Activated CD8-positive, alpha-beta memory T cell treated with anti-CD3 and anti-CD28 coated beads for 48 hours (primary cell): ENCODE measurements around the gene CEP44.
"Not testable (repeated sequence)": the region's sequence is repeated elsewhere in the genome, so short reads cannot be mapped to it uniquely, and the experiment has no call there.

Source experiments
- DNase-seq, 3 experiments: peaks; one replicate each; pipeline ENCODE4 v3.0.0-alpha.2; 2020; ENCODE audit warnings: low read depth in 2 of 3, low spot score in 2 of 3

CEP44 gene

GRCh38 chr4:174318829-174319764, 35.4 kb downstream of the CEP44 start:
- no peak for DNase-seq

DNA sequence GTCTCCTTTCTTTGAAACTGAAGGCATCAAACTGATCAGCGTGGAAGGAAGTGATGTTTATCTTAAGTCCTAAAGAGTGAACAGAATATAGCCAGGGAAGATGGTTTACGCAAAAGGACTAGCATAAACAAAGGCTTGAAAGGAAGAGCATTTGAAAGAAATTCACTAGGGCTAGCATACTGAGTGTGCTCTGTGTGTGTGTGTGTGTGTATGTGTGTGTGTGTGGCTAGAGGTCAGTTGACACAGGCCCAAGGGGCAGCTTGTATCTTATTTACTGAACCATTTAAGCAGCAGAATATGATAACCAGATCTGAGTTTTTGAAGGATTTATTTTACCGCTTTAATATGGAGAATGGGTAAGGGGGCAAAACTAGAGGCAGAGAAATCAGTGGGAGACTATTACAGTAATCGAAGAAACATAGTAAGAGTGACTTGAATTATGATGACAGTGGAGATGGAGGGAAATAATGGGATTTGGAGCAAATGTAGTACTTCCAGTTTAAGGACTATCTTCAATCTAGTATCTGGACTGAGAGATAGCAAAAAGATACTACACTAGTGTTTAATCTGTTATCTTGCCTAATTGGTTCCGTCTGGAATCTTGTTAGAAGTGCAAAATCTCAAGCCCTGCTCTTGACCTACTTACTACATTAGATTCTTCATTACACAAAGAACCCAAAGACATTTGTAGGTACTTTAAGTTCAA, 36.9 kb downstream of the CEP44 start:
- DNase-seq: no peak

DNA sequence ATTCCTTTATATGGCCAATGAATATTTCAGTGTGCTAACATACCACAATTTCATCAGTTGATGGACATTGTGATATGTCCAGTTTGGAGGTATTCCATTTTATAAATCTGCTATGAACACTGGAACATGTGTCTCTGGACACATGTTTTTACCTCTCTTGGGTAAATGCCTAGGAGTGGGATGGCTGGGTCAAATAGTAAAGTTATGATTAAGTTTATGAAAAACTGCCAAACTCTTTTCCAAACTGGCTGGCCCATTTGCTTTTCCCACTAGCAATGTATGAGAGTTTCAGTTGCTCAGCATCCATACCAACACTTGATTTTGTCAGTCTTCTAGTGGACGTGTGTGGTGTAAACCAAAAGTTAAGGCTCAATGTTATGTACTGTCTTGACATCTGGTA, 40.5 kb downstream of the CEP44 start:
- DNase-seq: no peak

DNA sequence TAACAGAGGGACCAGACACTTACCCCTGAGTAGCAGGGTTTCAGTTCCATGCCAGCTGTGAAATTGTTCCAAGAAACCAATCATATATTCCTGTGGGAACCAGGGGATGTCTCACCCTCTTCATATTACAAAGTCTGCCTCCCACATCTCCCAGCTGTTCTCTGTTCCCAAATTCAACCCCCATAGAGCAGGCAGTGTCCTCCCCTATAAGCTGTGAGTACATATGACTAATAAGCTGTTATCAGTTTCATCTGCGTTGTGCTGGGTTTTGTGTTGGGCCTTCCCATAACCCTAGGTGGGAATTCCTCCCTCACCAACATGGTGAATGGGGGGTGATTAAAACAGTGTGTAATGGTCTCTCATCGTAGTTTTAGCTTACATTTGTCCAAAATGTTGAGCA, 41.0 kb downstream of the CEP44 start:
- no peak for DNase-seq

GRCh38 chr4:174332741-174333493, 49.2 kb downstream of the CEP44 start:
- DNase-seq: no peak

- DNase-seq: no peak
Observed at GRCh38 chr4:174334628-174335027, 50.9 kb downstream of the CEP44 start.

DNA sequence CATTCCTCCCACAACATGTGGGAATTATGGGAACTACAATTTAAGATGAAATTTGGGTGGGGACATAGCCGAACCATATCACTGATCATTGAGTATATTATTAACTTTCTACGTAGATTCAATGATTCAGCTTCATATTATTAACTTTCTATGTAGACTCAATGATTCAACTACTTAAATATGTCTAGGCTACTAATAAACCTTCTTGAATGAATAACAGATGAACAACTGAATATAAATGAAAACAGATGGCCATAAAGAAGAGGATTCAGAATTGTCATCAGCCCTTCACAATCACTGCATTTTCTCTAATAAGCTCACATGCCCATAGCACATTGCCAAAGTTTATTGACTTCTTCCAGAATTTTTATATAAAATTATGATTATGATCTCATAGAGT, 57.0 kb downstream of the CEP44 start:
- DNase-seq: no peak

GRCh38 chr4:174349156-174349555, 65.4 kb downstream of the CEP44 start:
- DNase-seq: no peak

DNA sequence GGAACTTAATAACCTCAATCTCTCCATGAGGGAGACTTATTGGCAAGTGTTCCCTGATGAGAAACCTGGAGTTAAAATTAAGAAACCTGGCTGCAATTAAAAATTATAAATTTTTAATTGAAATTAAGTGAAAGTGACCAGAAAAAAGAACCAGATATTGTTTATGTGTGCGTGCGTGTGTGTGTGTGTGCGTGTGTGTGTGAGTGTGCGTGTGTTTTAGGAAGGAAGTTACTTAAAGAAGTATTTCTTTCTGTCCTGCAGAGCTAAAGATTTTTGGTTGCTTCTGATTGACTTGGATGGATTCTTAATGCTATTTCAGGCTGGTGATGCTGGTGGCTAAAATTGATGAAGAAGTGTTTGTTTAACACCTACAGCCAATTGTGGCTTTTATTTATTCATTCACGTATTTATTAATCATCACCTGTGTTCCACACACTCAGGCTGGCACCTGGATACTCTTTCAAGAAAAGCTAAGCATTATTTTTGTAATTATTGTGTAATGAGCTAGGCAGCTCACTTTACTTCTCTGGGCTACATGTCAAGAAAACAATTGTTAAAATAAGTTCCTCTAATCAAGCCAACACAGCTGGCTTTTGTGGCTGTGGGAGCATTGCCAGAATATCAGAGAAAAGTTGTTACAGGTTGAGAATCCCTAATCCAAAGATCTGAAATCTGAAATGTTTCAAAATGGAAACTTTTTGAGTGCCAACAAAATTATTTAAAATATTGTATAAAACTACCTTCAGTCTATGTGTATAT, 68.5 kb downstream of the CEP44 start:
- DNase-seq: no peak

- no peak for DNase-seq
Observed at GRCh38 chr4:174357321-174357720, 73.6 kb downstream of the CEP44 start.

DNA sequence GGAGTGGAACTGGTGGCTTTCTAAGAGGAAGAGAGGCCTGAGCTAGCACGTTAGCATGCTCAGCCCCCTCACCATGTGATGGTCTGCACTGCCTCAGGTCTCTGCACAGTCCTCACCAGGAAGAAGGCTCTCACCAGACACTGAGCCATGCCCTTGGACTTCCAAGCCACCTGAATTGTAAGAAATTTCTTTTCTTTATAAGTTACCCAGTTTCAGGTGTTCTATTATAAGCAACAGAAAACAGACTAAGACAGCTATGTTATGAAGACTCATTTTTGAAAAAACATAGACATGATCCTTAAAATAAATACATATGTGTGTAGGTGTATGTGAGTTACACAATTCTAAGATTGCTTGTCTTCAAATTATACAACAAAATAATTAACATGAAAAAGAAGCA, 74.7 kb downstream of the CEP44 start:
- DNase-seq: no peak

DNA sequence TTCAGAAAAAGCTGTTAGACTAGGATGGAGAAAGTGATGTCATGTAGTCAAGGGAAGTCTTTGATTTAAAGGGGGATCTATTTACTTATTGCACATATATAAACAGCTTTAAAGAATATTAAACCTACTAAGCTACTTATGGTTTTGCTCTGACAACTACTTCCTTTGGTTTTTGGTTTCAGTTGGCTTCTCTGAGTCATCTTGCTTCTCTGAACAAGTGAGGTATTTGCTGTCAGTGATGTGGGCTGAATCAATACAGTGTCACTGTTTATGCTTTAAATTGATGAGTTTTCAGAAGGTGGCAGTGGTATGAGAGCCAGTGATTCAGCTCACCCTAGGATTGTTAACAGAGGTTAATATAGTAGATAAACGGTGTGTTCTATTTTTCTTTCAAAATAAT, 75.1 kb downstream of the CEP44 start:
- no peak for DNase-seq

GRCh38 chr4:174362340-174362739, 78.6 kb downstream of the CEP44 start:
- DNase-seq: no peak

DNA sequence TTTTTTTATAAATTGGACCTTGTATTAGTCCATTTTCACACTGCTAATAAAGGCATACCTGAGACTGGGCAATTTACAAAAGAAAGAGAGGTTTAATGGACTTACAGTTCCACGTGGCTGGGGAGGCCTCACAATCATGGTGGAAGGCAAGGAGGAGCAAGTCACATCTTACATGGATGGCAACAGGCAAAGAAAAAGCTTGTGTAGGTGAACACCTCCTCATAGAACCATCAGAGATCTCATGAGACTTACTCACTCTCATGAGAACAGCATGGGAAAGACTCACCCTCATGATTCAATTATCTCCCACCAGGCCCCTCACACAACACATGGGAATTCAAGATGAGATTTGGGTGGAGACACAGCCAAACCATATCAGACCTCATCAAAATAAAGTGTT, 80.1 kb downstream of the CEP44 start:
- DNase-seq: not testable (repeated sequence)

GRCh38 chr4:174365018-174365587, 81.4 kb downstream of the CEP44 start:
- no peak for DNase-seq

- DNase-seq: no peak
Observed at GRCh38 chr4:174369985-174370384, 86.3 kb downstream of the CEP44 start.

DNA sequence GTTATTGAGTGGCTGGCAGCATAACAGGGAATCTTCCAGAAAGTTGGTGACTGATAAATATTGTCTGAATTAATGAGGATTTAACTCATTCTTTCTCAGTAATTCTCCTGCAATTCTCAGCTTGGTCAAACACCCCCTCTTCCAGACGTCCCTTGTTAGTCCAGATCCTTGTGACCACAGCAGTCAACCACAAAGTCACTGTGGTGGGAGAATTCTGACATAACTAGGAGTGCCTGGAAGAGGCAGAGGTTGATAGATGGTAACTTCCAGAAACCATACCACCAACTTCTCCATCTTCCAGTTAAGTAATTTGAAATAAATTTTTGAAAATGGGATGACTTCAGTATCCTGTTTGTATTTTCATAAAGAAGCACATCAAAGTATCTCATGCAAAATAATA, 90.1 kb downstream of the CEP44 start:
- DNase-seq: no peak

DNA sequence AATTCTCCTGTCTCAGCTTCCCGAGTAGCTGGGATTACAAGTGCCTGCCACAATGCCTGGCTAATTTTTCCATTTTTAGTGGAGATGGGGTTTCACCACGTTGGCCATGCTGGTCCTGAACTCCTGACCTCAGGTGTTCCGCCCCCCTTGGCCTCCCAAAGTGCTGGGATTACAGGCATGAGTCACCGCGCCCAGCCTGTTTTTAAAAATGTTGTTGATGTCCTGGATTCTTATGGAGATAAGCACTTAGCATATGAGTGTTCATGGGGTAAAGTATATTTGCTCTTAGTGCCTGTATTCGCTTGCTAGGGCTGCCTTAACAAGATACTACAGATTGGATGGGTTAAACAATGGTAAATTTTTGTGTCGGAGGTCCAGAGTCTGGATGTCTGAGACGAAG, 91.7 kb downstream of the CEP44 start:
- no peak for DNase-seq

- DNase-seq: no peak
Observed at GRCh38 chr4:174377613-174378012, 93.9 kb downstream of the CEP44 start.

GRCh38 chr4:174378951-174379350, 95.2 kb downstream of the CEP44 start:
- no peak for DNase-seq

- DNase-seq: not testable (repeated sequence)
Observed at GRCh38 chr4:174380206-174380605, 96.5 kb downstream of the CEP44 start.
